Measurements from ENCODE around the gene AUTS2.

Gene AUTS2

GRCh38 chr7:70344726-70345125, 746.5 kb downstream of the AUTS2 start:
- Histone ChIP-seq H3K36me3 (ENCODE audit: control insufficient read depth, insufficient read depth, low read length) (no peaks in the 10 kb centered on the region), H3K9me3 (ENCODE audit: control insufficient read depth, insufficient read depth, low read length) (no peaks in the 10 kb centered on the region), H3K4me3 (ENCODE audit: low read length) (no peak overlapping the region), H3K27me3 (ENCODE audit: control insufficient read depth, insufficient read depth, low read length) (no peaks in the 10 kb centered on the region), H3K27ac (ENCODE audit: low read length) (no peak overlapping the region), H3K4me1 (ENCODE audit: control insufficient read depth, insufficient read depth, low read length) (no peaks in the 10 kb centered on the region)
- no peak for DNase-seq (ENCODE audit: low read depth, low spot score)
- WGBS (ENCODE audit: insufficient coverage, insufficient read length) = no CpG with 5 or more reads among the region's 2 CpGs

- H3K27me3 ChIP-seq (ENCODE audit: control insufficient read depth, insufficient read depth, low read length) = no peaks in the 10 kb centered on the region
- no CpG with 5 or more reads among the region's 5 CpGs for WGBS (ENCODE audit: insufficient coverage, insufficient read length)
- no peaks in the 10 kb centered on the region for H3K36me3 ChIP-seq (ENCODE audit: control insufficient read depth, insufficient read depth, low read length)
- no peaks in the 10 kb centered on the region for H3K4me1 ChIP-seq (ENCODE audit: control insufficient read depth, insufficient read depth, low read length)
- H3K9me3 ChIP-seq (ENCODE audit: control insufficient read depth, insufficient read depth, low read length) = no peaks in the 10 kb centered on the region
- H3K27ac ChIP-seq (ENCODE audit: low read length) = no peak overlapping the region
- H3K4me3 ChIP-seq (ENCODE audit: low read length) = no peak overlapping the region
- no peak for DNase-seq (ENCODE audit: low read depth, low spot score)
Observed at GRCh38 chr7:70346844-70347462, 748.7 kb downstream of the AUTS2 start.

- no peaks in the 10 kb centered on the region for H3K36me3 ChIP-seq (ENCODE audit: control insufficient read depth, insufficient read depth, low read length)
- no peaks in the 10 kb centered on the region for H3K4me1 ChIP-seq (ENCODE audit: control insufficient read depth, insufficient read depth, low read length)
- H3K27me3 ChIP-seq (ENCODE audit: control insufficient read depth, insufficient read depth, low read length) = no peaks in the 10 kb centered on the region
- WGBS (ENCODE audit: insufficient coverage, insufficient read length) = no CpG with 5 or more reads among the region's 3 CpGs
- H3K4me3 ChIP-seq (ENCODE audit: low read length) = no peak overlapping the region
- no peak overlapping the region for H3K27ac ChIP-seq (ENCODE audit: low read length)
- no peaks in the 10 kb centered on the region for H3K9me3 ChIP-seq (ENCODE audit: control insufficient read depth, insufficient read depth, low read length)
- DNase-seq (ENCODE audit: low read depth, low spot score) = no peak
Observed at GRCh38 chr7:70347463-70348254, 749.4 kb downstream of the AUTS2 start.

GRCh38 chr7:70349031-70349430, 750.8 kb downstream of the AUTS2 start:
- Histone ChIP-seq H3K27ac (ENCODE audit: low read length) (no peak overlapping the region), H3K36me3 (ENCODE audit: control insufficient read depth, insufficient read depth, low read length) (no peaks in the 10 kb centered on the region), H3K27me3 (ENCODE audit: control insufficient read depth, insufficient read depth, low read length) (no peaks in the 10 kb centered on the region), H3K4me3 (ENCODE audit: low read length) (no peak overlapping the region), H3K9me3 (ENCODE audit: control insufficient read depth, insufficient read depth, low read length) (no peaks in the 10 kb centered on the region), H3K4me1 (ENCODE audit: control insufficient read depth, insufficient read depth, low read length) (no peaks in the 10 kb centered on the region)
- no peak for DNase-seq (ENCODE audit: low read depth, low spot score)
- WGBS (ENCODE audit: insufficient coverage, insufficient read length) = no CpG with 5 or more reads among the region's 2 CpGs

GRCh38 chr7:70349819-70350218, 751.5 kb downstream of the AUTS2 start:
- H3K4me3 ChIP-seq (ENCODE audit: low read length) = no peak overlapping the region
- no peaks in the 10 kb centered on the region for H3K4me1 ChIP-seq (ENCODE audit: control insufficient read depth, insufficient read depth, low read length)
- no peak overlapping the region for H3K27ac ChIP-seq (ENCODE audit: low read length)
- no CpG with 5 or more reads among the region's 1 CpG for WGBS (ENCODE audit: insufficient coverage, insufficient read length)
- no peaks in the 10 kb centered on the region for H3K36me3 ChIP-seq (ENCODE audit: control insufficient read depth, insufficient read depth, low read length)
- no peak for DNase-seq (ENCODE audit: low read depth, low spot score)
- no peaks in the 10 kb centered on the region for H3K9me3 ChIP-seq (ENCODE audit: control insufficient read depth, insufficient read depth, low read length)
- H3K27me3 ChIP-seq (ENCODE audit: control insufficient read depth, insufficient read depth, low read length) = no peaks in the 10 kb centered on the region

GRCh38 chr7:70352088-70352487, 753.8 kb downstream of the AUTS2 start:
- H3K4me3 ChIP-seq (ENCODE audit: low read length) = no peak overlapping the region
- H3K4me1 ChIP-seq (ENCODE audit: control insufficient read depth, insufficient read depth, low read length) = no peaks in the 10 kb centered on the region; the same call in 1 of the 2 replicates
- no peaks in the 10 kb centered on the region for H3K27me3 ChIP-seq (ENCODE audit: control insufficient read depth, insufficient read depth, low read length)
- no peak for DNase-seq (ENCODE audit: low read depth, low spot score)
- WGBS (ENCODE audit: insufficient coverage, insufficient read length) = no CpG with 5 or more reads among the region's 4 CpGs
- no peaks in the 10 kb centered on the region for H3K9me3 ChIP-seq (ENCODE audit: control insufficient read depth, insufficient read depth, low read length)
- no peaks in the 10 kb centered on the region for H3K36me3 ChIP-seq (ENCODE audit: control insufficient read depth, insufficient read depth, low read length)
- no peak overlapping the region for H3K27ac ChIP-seq (ENCODE audit: low read length)

GRCh38 chr7:70352906-70353305, 754.6 kb downstream of the AUTS2 start:
- DNase-seq (ENCODE audit: low read depth, low spot score) = no peak
- Histone ChIP-seq H3K36me3 (ENCODE audit: control insufficient read depth, insufficient read depth, low read length) (no peaks in the 10 kb centered on the region), H3K27ac (ENCODE audit: low read length) (no peak overlapping the region), H3K27me3 (ENCODE audit: control insufficient read depth, insufficient read depth, low read length) (no peaks in the 10 kb centered on the region), H3K4me3 (ENCODE audit: low read length) (no peak overlapping the region), H3K9me3 (ENCODE audit: control insufficient read depth, insufficient read depth, low read length) (no peaks in the 10 kb centered on the region), H3K4me1 (ENCODE audit: control insufficient read depth, insufficient read depth, low read length) (no peaks in the 10 kb centered on the region; the same call in 1 of the 2 replicates)
- no CpG with 5 or more reads among the region's 2 CpGs for WGBS (ENCODE audit: insufficient coverage, insufficient read length)

GRCh38 chr7:70353330-70353945, 755.2 kb downstream of the AUTS2 start:
- no peak for DNase-seq (ENCODE audit: low read depth, low spot score)
- H3K4me1 ChIP-seq (ENCODE audit: control insufficient read depth, insufficient read depth, low read length) = no peaks in the 10 kb centered on the region; the same call in 1 of the 2 replicates
- no peaks in the 10 kb centered on the region for H3K9me3 ChIP-seq (ENCODE audit: control insufficient read depth, insufficient read depth, low read length)
- no peak overlapping the region for H3K27ac ChIP-seq (ENCODE audit: low read length)
- no peak overlapping the region for H3K4me3 ChIP-seq (ENCODE audit: low read length)
- no peaks in the 10 kb centered on the region for H3K36me3 ChIP-seq (ENCODE audit: control insufficient read depth, insufficient read depth, low read length)
- no CpG with 5 or more reads among the region's 2 CpGs for WGBS (ENCODE audit: insufficient coverage, insufficient read length)
- H3K27me3 ChIP-seq (ENCODE audit: control insufficient read depth, insufficient read depth, low read length) = no peaks in the 10 kb centered on the region

GRCh38 chr7:70353946-70354335, 755.7 kb downstream of the AUTS2 start:
- H3K4me1 ChIP-seq (ENCODE audit: control insufficient read depth, insufficient read depth, low read length) = no peaks in the 10 kb centered on the region; the same call in 1 of the 2 replicates
- H3K27ac ChIP-seq (ENCODE audit: low read length) = no peak overlapping the region
- no peak overlapping the region for H3K4me3 ChIP-seq (ENCODE audit: low read length)
- no CpG with 5 or more reads among the region's 4 CpGs for WGBS (ENCODE audit: insufficient coverage, insufficient read length)
- H3K27me3 ChIP-seq (ENCODE audit: control insufficient read depth, insufficient read depth, low read length) = no peaks in the 10 kb centered on the region
- H3K9me3 ChIP-seq (ENCODE audit: control insufficient read depth, insufficient read depth, low read length) = no peaks in the 10 kb centered on the region
- no peaks in the 10 kb centered on the region for H3K36me3 ChIP-seq (ENCODE audit: control insufficient read depth, insufficient read depth, low read length)
- no peak for DNase-seq (ENCODE audit: low read depth, low spot score)

GRCh38 chr7:70354409-70355169, 756.3 kb downstream of the AUTS2 start:
- no peak overlapping the region for H3K27ac ChIP-seq (ENCODE audit: low read length)
- H3K27me3 ChIP-seq (ENCODE audit: control insufficient read depth, insufficient read depth, low read length) = no peaks in the 10 kb centered on the region
- no peaks in the 10 kb centered on the region for H3K36me3 ChIP-seq (ENCODE audit: control insufficient read depth, insufficient read depth, low read length)
- no peaks in the 10 kb centered on the region for H3K9me3 ChIP-seq (ENCODE audit: control insufficient read depth, insufficient read depth, low read length)
- H3K4me1 ChIP-seq (ENCODE audit: control insufficient read depth, insufficient read depth, low read length) = no peaks in the 10 kb centered on the region; the same call in 1 of the 2 replicates
- 100% methylated on average over 2 of the region's 8 CpGs for WGBS (ENCODE audit: insufficient coverage, insufficient read length)
- H3K4me3 ChIP-seq (ENCODE audit: low read length) = no peak overlapping the region
- no peak for DNase-seq (ENCODE audit: low read depth, low spot score)
